Kidney (tissue), 14 donors: Measurements from ENCODE around the gene STAG1. TPM values are rescaled to one million over a fixed set of nuclear protein-coding genes. Genes with fewer than 3 reads are reported as not detected.

Experiments used
- DNase-seq, 5 donors: peaks; one replicate each; pipeline ENCODE4 v3.0.0-alpha.2; 2013 to 2020
- FAIRE-seq: peaks from 2 replicates; lab custom pipeline; 2012; peaks lifted over from hg19 to GRCh38; lab: Jason Lieb, UNC
- H3K27ac ChIP-seq, 2 donors: one replicate each; pipeline ENCODE4 v1.7.0; 2013; ENCODE audit warnings: low read depth in 2 of 2, low read length in 2 of 2, inconsistent platforms in 1 of 2
- H3K27me3 ChIP-seq: one replicate; pipeline ENCODE4 v1.7.1; 2013; ENCODE audit warnings: low read length, inconsistent platforms; ENCODE audit not compliant: control insufficient read depth, insufficient read depth
- H3K36me3 ChIP-seq, 3 donors: one replicate each; pipeline versions ENCODE4 v1.7.0 to v1.7.1; 2013; ENCODE audit warnings: low read length in 3 of 3, control low read depth in 1 of 3, inconsistent platforms in 1 of 3; ENCODE audit not compliant: insufficient read depth in 3 of 3, control insufficient read depth in 2 of 3
- H3K4me1 ChIP-seq, 3 donors: one replicate each; pipeline versions ENCODE4 v1.7.0 to v1.7.1; 2013; ENCODE audit warnings: low read length in 3 of 3, inconsistent platforms in 1 of 3, low read depth in 1 of 3; ENCODE audit not compliant: control insufficient read depth in 2 of 3, insufficient read depth in 2 of 3
- H3K4me3 ChIP-seq, 3 donors: one replicate each; pipeline versions ENCODE4 v1.7.0 to v1.8.1; 2013; ENCODE audit warnings: low read length in 3 of 3, control low read depth in 1 of 3, inconsistent platforms in 1 of 3
- H3K9ac ChIP-seq, 3 donors: one replicate each; pipeline versions ENCODE4 v1.7.0 to v1.7.1; 2013; ENCODE audit warnings: low read length in 3 of 3, control low read depth in 1 of 3, inconsistent platforms in 1 of 3
- H3K9me3 ChIP-seq, 3 donors: one replicate each; pipeline versions ENCODE4 v1.7.0 to v1.7.1; 2013; ENCODE audit warnings: low read length in 3 of 3, control low read depth in 1 of 3, inconsistent platforms in 1 of 3; ENCODE audit not compliant: control insufficient read depth in 2 of 3, insufficient read depth in 1 of 3
- CTCF ChIP-seq: IDR thresholded peaks from 3 replicates; pipeline ENCODE4 v1.5.1; 2012; ENCODE audit warnings: mild to moderate bottlenecking, moderate library complexity, borderline replicate concordance; ENCODE audit not compliant: insufficient read depth; ENCODE audit errors: extremely low read depth
- intact Hi-C: fragments of 100-400 bp; cut with DNase I; formaldehyde crosslinking; loops from one replicate; pipeline ENCODE4 v1.11.1; 2022
- polyA plus RNA-seq: library from polyadenylated mRNA; stranded (reverse); fragments of 350-450 nt; fragmentation: Illumina TruSeq; extraction: RNeasy Lipid Tissue Mini Kit (QIAGEN cat#74804); gene quantifications from one replicate; pipeline ENCODE4 v1.2.3, GENCODE V29; 2014; ENCODE audit warnings: low read depth, low replicate concordance; ENCODE audit not compliant: insufficient read depth
- total RNA-seq: library from RNA; stranded (reverse); fragmentation: NEBNext Ultra II Directional; extraction: Animal tissue kit (Norgen Biotek cat#: 25700); gene quantifications from one replicate; pipeline ENCODE4 v1.2.1, GENCODE V29; 2021
- donor health status: control.
- donor health status: control.
- donor health status: control.
- donor health status: control.
- donor health status: control.
- donor health status: DM: yes; HTN: yes; CAD: no.
- donor health status: Normal renal cell carcinoma (clear cell type).

STAG1 gene
- total and polyA plus RNA-seq, 2 donors from 2014 or later = 7.8 to 49.9 TPM

- Histone ChIP-seq H3K27me3 (no peaks in the 10 kb centered on the region), H3K4me3 (no peak overlapping the region), H3K9ac (no peak overlapping the region), H3K27ac (no peak overlapping the region), H3K9me3 (no peaks in the 10 kb centered on the region), H3K4me1 (peaks cover 0 to 27% (median 9%) of the 10 kb centered on the region in 3 donors), H3K36me3 (no peaks in the 10 kb centered on the region)
- no peak for FAIRE-seq
- no peak for DNase-seq
- intact Hi-C loops = no loop called here
- no peak for TF ChIP-seq CTCF
These were observed 17.7 kb downstream of the STAG1 start for GRCh38 chr3:136734382-136735070.

DNA sequence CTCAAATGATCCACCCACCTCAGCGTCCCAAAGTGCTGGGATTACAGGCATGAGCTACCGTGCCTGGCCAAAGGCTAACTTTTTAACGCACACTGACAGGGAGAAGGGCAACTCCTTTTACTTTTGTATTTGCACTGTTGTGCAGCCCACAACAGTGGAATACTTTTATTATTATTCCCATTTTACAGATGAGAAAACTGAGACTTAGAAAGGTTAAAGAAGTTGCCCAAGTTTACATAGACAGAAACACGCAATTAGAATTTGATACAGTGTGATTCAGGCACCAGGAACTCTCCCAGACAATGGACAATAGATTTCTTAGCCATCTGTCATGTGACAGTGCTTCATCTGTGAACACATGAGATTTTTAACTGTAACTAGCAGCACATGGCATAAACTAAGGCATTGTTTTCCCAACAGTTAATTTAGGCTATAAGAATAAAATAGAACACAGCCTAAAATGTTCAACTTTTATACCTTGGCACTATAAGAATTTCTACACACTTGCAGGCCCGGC lies 18.8 kb downstream of the STAG1 start:
- FAIRE-seq = no peak
- intact Hi-C loops = no loop called here
- no peak overlapping the region for H3K4me3 ChIP-seq
- H3K36me3 ChIP-seq = no peaks in the 10 kb centered on the region
- no peak overlapping the region for H3K27ac ChIP-seq
- H3K9me3 ChIP-seq = no peaks in the 10 kb centered on the region
- H3K27me3 ChIP-seq = no peaks in the 10 kb centered on the region
- DNase-seq = no peak
- H3K4me1 ChIP-seq = peaks cover 0 to 30% (median 12%) of the 10 kb centered on the region in 3 donors
- H3K9ac ChIP-seq = no peak overlapping the region
- TF ChIP-seq CTCF = no peak

DNA sequence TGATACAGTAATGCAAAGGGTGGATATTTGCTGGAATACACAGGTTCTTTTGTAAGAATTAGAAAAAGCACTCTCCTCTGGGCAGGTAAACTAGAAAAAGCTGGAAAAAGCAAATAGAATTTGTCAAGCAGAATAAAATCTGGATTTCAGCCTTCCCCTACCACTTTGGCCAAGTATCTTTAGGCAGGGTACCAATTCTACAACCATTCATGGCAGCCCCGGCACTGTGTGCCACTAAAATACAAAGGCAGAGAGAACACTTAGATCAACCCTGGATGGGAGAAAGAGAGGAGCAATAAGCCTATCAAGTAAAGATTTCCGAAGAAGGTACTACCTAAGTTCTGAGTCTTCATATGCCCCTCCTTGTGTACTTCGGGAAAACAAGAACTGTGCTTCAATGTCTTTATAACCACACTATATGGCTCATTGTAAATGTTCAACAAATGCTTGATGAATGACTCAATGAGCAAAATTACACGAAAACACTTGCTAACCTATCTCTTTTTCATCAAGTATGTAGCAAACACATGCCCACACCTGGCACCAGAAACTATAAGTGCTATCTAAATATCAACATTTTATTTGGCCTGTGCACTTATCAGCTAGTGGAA lies 20.8 kb downstream of the STAG1 start:
- Histone ChIP-seq H3K4me3 (no peak overlapping the region), H3K27me3 (no peaks in the 10 kb centered on the region), H3K9ac (no peak overlapping the region), H3K36me3 (no peaks in the 10 kb centered on the region), H3K9me3 (no peaks in the 10 kb centered on the region), H3K4me1 (peaks cover 0 to 30% (median 14%) of the 10 kb centered on the region in 3 donors), H3K27ac (no peak overlapping the region)
- DNase-seq (no peak), FAIRE-seq (no peak)
- no peak for TF ChIP-seq CTCF
- intact Hi-C loops = no loop called here
